22Rv1 (cell line): Measurements from ENCODE around the gene IL1RL2.

Experiments
- H3K27ac ChIP-seq: fragments of 450-650 bp; 2 replicates; pipeline ENCODE4 v1.5.1; 2017
- CTCF ChIP-seq: fragments of 450-650 bp; IDR thresholded peaks from 2 replicates; pipeline ENCODE4 v1.5.1; 2017; ENCODE audit warnings: mild to moderate bottlenecking
- ZFX ChIP-seq: fragments of 450-650 bp; IDR thresholded peaks from 2 replicates; pipeline ENCODE4 v1.6.1; 2017; ENCODE audit warnings: antibody characterized with exemption, borderline replicate concordance

Gene IL1RL2

DNA sequence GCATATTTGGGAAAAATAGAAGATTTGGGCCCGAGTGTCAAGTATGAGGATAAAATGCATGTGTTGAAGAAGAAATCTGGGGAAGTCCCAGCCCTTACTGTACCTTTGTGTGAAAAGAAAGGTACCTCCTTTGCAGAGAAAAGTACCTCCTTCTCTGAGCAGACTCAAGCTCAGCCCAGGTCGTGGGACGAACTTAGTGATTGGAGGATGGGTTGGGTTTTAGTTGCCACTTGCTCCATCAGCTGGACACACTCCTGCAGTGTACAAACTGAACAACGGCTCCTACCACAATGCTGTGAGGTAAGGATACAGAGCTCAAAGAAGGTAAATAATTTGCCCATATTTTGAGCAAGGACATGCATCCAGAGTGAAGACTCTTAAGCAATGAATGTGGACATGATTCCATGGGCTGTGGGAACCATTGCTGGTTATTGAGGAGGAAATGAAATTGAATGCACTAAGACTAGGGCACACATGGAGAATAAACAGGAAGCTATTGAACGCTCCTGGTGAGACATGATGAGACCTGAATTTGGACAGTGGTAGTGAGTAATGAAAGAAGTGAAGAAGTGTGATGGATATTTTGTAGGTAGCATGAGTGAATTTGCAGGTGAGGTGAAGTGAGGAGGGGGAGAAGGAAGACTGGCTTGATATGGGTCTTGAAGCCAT lies 74.8 kb downstream of the IL1RL2 start:
- no peak overlapping the region for H3K27ac ChIP-seq
- TF ChIP-seq CTCF (no peak), ZFX (no peak)

DNA sequence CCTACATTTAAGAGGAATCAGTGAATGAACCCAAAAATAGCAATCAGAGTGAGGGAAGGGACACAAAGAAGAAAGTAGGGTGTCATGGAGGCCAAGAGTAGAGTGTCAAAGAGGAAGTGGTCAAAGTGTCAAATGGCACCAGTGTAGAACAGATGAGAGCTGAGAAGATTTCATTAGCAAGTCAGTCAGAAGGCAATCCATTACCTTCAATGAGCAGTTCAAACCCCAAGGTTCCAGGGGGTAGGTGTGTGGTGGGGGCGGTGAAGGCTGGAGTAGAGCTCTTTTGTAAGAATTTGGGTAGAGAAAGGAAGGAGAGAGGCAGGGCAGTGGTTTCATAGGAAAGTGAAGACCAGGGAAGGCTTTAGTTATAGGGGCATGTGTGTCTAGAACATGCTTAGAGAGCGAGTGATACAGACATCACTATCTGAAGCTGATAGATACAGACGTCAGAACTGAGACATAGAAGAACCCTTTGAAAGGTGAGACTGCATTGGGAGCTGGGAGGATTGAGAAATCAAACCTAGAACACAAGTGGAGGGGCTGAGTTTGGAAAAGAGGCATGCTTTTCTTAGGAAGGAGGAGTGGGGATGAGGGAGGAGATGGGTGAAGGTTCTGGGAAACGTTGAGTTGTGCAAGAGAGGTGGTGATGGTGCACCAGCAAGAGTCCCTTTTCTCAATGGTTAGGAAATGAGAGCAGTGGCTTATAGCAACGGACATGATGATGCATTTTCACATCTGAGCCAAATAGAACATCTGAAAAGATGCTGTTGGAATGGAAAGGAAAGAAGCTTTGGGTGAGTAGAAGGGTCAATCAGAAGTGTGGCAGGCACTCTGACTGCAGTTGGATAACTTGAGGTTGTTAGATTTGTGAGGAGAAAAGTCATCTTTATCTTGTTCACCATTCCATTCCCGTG lies 75.7 kb downstream of the IL1RL2 start:
- TF ChIP-seq ZFX (no peak), CTCF (no peak)
- no peak overlapping the region for H3K27ac ChIP-seq

DNA sequence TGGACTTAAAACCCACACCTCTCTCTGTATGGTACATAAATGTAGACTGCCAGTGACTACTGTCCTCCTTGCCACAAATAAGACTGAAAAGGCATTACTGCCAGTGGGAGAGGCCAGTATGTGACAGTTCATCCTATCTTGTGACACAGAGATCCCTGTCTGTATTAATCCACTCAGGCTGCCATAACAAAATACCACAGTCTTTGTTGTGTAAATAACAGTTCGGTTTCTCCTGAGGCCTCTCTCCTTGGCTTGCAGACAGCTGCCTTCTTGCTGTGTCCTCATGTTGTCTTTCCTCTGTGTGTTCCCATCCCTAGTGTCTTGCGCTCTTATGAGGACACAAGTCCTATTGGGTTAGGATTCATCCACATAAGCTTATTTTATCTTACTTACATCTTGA lies 78.1 kb downstream of the IL1RL2 start:
- TF ChIP-seq ZFX (no peak), CTCF (no peak)
- no peak overlapping the region for H3K27ac ChIP-seq

DNA sequence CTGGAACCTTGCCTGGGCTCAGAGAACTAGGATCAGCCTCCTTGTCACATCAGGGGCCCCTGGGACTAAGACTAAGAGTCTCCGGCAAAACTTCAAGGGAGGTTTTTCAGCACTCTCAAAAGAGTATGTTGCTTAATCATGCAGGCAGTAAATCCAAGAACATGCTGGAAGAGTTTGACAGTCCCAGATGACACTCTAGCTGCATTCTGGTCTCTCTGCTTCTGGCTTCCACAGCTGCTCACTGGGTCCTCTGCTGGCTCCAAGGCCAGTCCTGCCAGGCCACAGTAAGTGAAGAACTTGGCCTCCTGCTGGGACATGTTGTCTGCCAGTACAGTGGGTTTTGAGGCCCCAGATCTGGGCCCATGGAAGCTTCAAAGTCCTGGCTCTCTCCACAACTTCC lies 79.4 kb downstream of the IL1RL2 start:
- no peak for TF ChIP-seq ZFX
- no peak for TF ChIP-seq CTCF
- H3K27ac ChIP-seq = no peak overlapping the region

GRCh38 chr2:102267774-102268173 lies 81.0 kb downstream of the IL1RL2 start:
- TF ChIP-seq CTCF = no peak
- no peak for TF ChIP-seq ZFX
- H3K27ac ChIP-seq = no peak overlapping the region

DNA sequence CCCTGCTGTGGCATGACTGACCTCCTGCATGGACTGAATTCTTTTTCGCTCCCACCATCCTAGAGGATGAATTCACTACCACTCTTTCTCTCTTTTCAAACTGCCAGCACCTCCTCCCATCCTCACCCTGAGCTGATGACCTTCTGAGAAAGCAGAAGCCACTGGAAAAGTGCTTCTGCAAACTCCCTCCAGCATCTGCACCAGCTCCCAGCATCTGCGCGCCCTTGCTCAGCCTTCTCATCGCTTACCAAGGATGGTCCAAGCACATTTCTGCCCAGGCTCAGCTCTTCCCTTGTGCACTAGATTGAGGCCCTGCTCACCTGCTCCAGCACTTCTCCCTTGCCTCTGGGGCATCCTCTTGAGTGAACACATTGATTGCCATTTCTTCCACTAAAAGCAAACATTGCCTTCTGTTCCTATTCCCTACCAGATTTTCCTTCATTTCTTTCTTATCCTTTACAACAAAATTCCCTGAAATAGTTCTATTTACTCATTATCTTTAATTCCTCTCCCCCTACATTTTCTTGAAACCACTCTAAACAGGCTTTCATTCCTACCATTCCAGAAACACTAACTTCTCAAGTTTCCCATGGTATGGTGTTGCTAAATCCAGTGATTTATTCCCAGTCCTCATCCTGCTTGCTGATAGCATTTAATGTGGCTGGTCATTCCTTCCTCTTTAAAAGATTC lies 81.8 kb downstream of the IL1RL2 start:
- H3K27ac ChIP-seq = no peak overlapping the region
- TF ChIP-seq CTCF (no peak), ZFX (no peak)
